GM10248 (cell line): ENCODE measurements around the gene KCNMA1.

ENCODE experiments used
- CTCF ChIA-PET: fragments of 300-600 bp; sonication (Branson Sonifier 250); formaldehyde crosslinking; extraction: SDS; loops from one replicate; lab custom pipeline; 2021; ENCODE audit warnings: antibody characterized with exemption; lab: Yijun Ruan, JAX
- POLR2A ChIA-PET: fragments of 350-650 bp; sonication (Branson Sonifier 250); formaldehyde crosslinking; extraction: SDS; loops from one replicate; lab custom pipeline; 2020; ENCODE audit warnings: antibody characterized with exemption; lab: Yijun Ruan, JAX
- DNase-seq: peaks from one replicate; pipeline ENCODE4 v3.0.0; 2012; ENCODE audit errors: extremely low spot score
- CTCF ChIP-seq: IDR thresholded peaks from 2 replicates; pipeline ENCODE4 v1.5.1; 2012; ENCODE audit warnings: mild to moderate bottlenecking, low read depth; ENCODE audit errors: extremely low read depth, missing control alignments, control extremely low read depth

The KCNMA1 gene

GRCh38 chr10:77604063-77604462 lies 33.5 kb downstream of the KCNMA1 start:
- POLR2A ChIA-PET = no interaction called here

GRCh38 chr10:77603534-77603927 lies 34.1 kb downstream of the KCNMA1 start:
- ChIA-PET POLR2A (no interaction called here), CTCF (interaction anchor here (1.2 kb wide), 1 partner anchor 9 kb away, joined by 5 read pairs; no protein-coding TSS in a partner anchor)
- no peak for TF ChIP-seq CTCF
- no peak for DNase-seq

More at GRCh38 chr10:77604063-77604462, 33.5 kb downstream of the KCNMA1 start:
- no peak for TF ChIP-seq CTCF
- CTCF ChIA-PET = interaction anchor here (1.2 kb wide), 1 partner anchor 9 kb away, joined by 5 read pairs; no protein-coding TSS in a partner anchor
- no peak for DNase-seq

GRCh38 chr10:77602913-77603533 lies 34.6 kb downstream of the KCNMA1 start:
- ChIA-PET CTCF (interaction anchor here (1.0 to 1.2 kb wide), 2 partner anchors 10 to 180 kb away, joined by 3 to 5 read pairs; no protein-coding TSS in a partner anchor), POLR2A (no interaction called here)
- no peak for DNase-seq
- TF ChIP-seq CTCF = no peak

GRCh38 chr10:77602231-77602912 lies 35.2 kb downstream of the KCNMA1 start:
- no peak for DNase-seq
- ChIA-PET POLR2A (no interaction called here), CTCF (interaction anchor here (1.0 kb wide), 1 partner anchor 179 kb away, joined by 3 read pairs; no protein-coding TSS in a partner anchor)
- TF ChIP-seq CTCF = no peak

- POLR2A ChIA-PET = no interaction called here
- CTCF ChIA-PET = interaction anchor here (0.9 to 2.1 kb wide), 3 partner anchors 17 to 62 kb away, joined by 3 to 5 read pairs (median 4); no protein-coding TSS in a partner anchor
- no peak for DNase-seq
- no peak for TF ChIP-seq CTCF
Observed at GRCh38 chr10:77601488-77601887, 36.1 kb downstream of the KCNMA1 start.

- no peak for DNase-seq
- TF ChIP-seq CTCF = no peak
- CTCF ChIA-PET = interaction anchor here (1.2 to 2.1 kb wide), 2 partner anchors 16 to 61 kb away, joined by 4 to 5 read pairs; no protein-coding TSS in a partner anchor
- POLR2A ChIA-PET = no interaction called here
Observed at GRCh38 chr10:77600640-77601039, 37.0 kb downstream of the KCNMA1 start.
